ENCODE results near the gene FLNB.
"Not testable (repeated sequence)": the region's sequence is repeated elsewhere in the genome, so short reads cannot be mapped to it uniquely, and the experiment has no call there.

FLNB gene

DNA sequence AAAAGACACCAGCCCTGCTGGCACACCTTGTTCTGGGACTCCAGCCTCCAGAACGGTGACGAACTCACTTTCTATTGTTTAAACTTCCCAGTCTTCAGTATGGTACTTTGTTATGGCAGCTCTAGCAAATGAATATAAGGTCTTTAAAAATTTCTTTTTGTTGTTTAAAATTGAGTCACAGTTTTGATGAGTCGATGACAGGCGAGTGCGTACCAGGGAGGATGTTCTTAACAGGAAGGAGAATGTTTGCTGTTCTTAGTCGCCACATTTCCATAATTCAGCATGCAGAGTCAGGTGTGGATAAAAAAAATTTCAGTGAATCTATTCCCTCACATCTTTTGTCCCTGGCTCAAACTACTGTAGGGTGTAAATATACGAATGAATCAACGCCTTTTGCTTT is 190.1 kb downstream of the FLNB start:
- H3K27me3 ChIP-seq (replicated peaks), result no peaks in the 10 kb centered on the region
- TF ChIP-seq CTCF (IDR thresholded peaks at IDR 0.05; ENCODE audit: low read depth, low read length, missing control alignments), result no peak
- H3K36me3 ChIP-seq (replicated peaks), result no peaks in the 10 kb centered on the region
- in situ Hi-C loops (cut with HindIII; ENCODE audit: low pct_ligation_motif_present, low sequenced_read_pairs), result loop anchor here (10.0 kb wide), 1 partner anchor 86 kb away; no protein-coding TSS in a partner anchor
- H3K4me3 ChIP-seq (ENCODE audit: low read depth, low read length), result no peak overlapping the region
- H3K27ac ChIP-seq, result no peak overlapping the region
- no peak for DNase-seq

GRCh38 chr3:58198804-58199203 is 190.6 kb downstream of the FLNB start:
- no peaks in the 10 kb centered on the region for H3K36me3 ChIP-seq (replicated peaks)
- no peak overlapping the region for H3K27ac ChIP-seq
- no peak for TF ChIP-seq CTCF (IDR thresholded peaks at IDR 0.05; ENCODE audit: low read depth, low read length, missing control alignments)
- H3K27me3 ChIP-seq (replicated peaks), result no peaks in the 10 kb centered on the region
- no peak overlapping the region for H3K4me3 ChIP-seq (ENCODE audit: low read depth, low read length)
- in situ Hi-C loops (cut with HindIII; ENCODE audit: low pct_ligation_motif_present, low sequenced_read_pairs), result loop anchor here (10.0 kb wide), 1 partner anchor 86 kb away; no protein-coding TSS in a partner anchor
- DNase-seq, result no peak

- H3K4me3 ChIP-seq (ENCODE audit: low read depth, low read length), result no peak overlapping the region
- DNase-seq, result no peak
- in situ Hi-C loops (cut with HindIII; ENCODE audit: low pct_ligation_motif_present, low sequenced_read_pairs), result no loop called here
- TF ChIP-seq CTCF (IDR thresholded peaks at IDR 0.05; ENCODE audit: low read depth, low read length, missing control alignments), result no peak
- no peak overlapping the region for H3K27ac ChIP-seq
- no peaks in the 10 kb centered on the region for H3K36me3 ChIP-seq (replicated peaks)
- no peaks in the 10 kb centered on the region for H3K27me3 ChIP-seq (replicated peaks)
Measured at GRCh38 chr3:58200121-58200709, 192.0 kb downstream of the FLNB start.

- no peak for DNase-seq
- no peak for TF ChIP-seq CTCF (IDR thresholded peaks at IDR 0.05; ENCODE audit: low read depth, low read length, missing control alignments)
- no peak overlapping the region for H3K27ac ChIP-seq
- no peak overlapping the region for H3K4me3 ChIP-seq (ENCODE audit: low read depth, low read length)
- H3K36me3 ChIP-seq (replicated peaks), result no peaks in the 10 kb centered on the region
- in situ Hi-C loops (cut with HindIII; ENCODE audit: low pct_ligation_motif_present, low sequenced_read_pairs), result no loop called here
- H3K27me3 ChIP-seq (replicated peaks), result no peaks in the 10 kb centered on the region
Measured at GRCh38 chr3:58200846-58201355, 192.7 kb downstream of the FLNB start.

- H3K4me3 ChIP-seq (ENCODE audit: low read depth, low read length); H3K36me3 ChIP-seq (replicated peaks); DNase-seq; in situ Hi-C loops (cut with HindIII; ENCODE audit: low pct_ligation_motif_present, low sequenced_read_pairs); H3K27ac ChIP-seq; H3K27me3 ChIP-seq (replicated peaks): not testable (repeated sequence)
Measured at GRCh38 chr3:58201451-58201850, 193.2 kb downstream of the FLNB start.

DNA sequence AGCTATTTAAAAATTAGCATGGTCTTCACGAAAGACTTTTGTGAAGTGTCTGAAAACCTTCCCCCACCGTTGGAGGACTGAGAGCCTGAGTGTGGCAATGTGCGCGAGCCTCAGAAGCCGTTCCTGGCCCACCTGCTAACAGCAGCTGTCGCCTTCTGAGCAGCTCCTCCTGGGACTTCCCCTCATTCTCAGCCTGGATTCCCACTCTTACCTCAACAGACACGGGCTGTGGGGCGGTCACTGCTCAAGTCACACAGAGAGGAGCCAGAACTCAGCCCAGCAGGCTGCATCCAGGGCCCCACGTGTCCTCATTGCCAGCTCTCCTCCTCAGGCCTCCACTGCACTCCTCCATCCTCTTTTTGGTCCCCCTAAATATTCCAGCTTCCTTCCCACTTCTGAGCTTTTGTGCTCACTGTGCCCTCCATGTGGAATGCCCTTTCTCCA is 194.7 kb downstream of the FLNB start:
- no peak for DNase-seq
- in situ Hi-C loops (cut with HindIII; ENCODE audit: low pct_ligation_motif_present, low sequenced_read_pairs), result no loop called here
- Histone ChIP-seq H3K27me3 (replicated peaks) (no peaks in the 10 kb centered on the region), H3K36me3 (replicated peaks) (no peaks in the 10 kb centered on the region), H3K4me3 (ENCODE audit: low read depth, low read length) (no peak overlapping the region), H3K27ac (no peak overlapping the region)
- no peak for TF ChIP-seq CTCF (IDR thresholded peaks at IDR 0.05; ENCODE audit: low read depth, low read length, missing control alignments)
